ENCODE measurements around the gene COG8. TPM values are rescaled to one million over a fixed set of nuclear protein-coding genes. Genes with fewer than 3 reads are reported as not detected.

COG8 gene
- total and polyA plus RNA-seq, 9 of the 15 experiments (the other 6 are each of a cell fraction or from before 2014, with no cell fraction given) = 3.7 to 42.6 (median 30.1) TPM

DNA sequence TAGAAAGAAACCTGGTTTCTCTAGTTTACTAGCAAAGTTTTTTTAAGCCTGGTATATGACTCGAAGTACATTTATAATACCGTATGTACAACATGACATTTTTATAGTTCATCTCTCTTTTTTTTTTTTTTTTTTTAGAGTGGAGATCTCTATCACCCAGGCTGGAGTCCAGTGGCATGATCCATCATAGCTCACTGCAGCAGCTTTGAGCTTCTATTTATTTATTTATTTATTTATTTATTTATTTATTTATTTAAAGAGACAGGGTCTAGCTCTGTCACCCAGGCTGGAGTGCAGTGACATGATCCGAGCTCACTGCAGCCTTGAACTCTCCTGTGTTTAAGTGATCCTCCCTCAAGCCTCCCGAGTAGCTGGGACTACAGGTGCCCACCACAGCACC is 54.1 kb downstream of the COG8 start (continued):
- TF ChIP-seq, protein P1, sequence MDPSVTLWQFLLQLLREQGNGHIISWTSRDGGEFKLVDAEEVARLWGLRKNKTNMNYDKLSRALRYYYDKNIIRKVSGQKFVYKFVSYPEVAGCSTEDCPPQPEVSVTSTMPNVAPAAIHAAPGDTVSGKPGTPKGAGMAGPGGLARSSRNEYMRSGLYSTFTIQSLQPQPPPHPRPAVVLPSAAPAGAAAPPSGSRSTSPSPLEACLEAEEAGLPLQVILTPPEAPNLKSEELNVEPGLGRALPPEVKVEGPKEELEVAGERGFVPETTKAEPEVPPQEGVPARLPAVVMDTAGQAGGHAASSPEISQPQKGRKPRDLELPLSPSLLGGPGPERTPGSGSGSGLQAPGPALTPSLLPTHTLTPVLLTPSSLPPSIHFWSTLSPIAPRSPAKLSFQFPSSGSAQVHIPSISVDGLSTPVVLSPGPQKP (CRISPR knock-in tag; IDR thresholded peaks at IDR 0.05) = no peak
- no peak for TF ChIP-seq KHSRP (IDR thresholded peaks at IDR 0.05)
- no peak for TF ChIP-seq NELFE (IDR thresholded peaks at IDR 0.05; ENCODE audit: insufficient read depth, insufficient read length)
- TF ChIP-seq ZNF551 (CRISPR knock-in tag; IDR thresholded peaks at IDR 0.05) = no peak

DNA sequence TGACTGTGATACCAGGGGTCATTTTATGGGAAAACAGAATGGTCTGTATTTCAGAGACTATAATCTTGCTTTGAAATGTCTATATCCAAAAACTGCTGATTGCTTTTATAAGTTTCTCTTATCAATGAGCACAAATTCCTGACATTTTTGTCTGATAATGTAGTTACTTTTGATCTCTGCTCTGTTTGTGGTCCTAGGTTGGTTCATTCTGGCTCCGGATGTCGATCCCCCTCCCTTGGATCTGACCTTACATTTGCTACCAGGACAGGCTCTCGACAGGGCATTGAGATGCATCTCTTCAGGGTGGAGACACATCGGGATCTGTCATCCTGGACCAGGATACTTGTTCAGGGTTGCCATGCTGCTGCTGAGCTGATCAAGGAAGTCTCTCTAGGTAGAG is 55.5 kb downstream of the COG8 start:
- 74% methylated on average over 4 of the region's 4 CpGs for WGBS (ENCODE audit: insufficient coverage, low coverage, missing lambda C conversion rate)
- CTCF ChIA-PET (ENCODE audit: low intra/inter-chr PET ratio) = no interaction called here
- Histone ChIP-seq H3K4me1 (replicated peaks in 1 of 2; ENCODE audit: control insufficient read depth in 2 of 2, insufficient read depth in 2 of 2, low read length in 2 of 2) (0 out of 5 replicates have a peak, but pooled peaks cover 0 to 4% of the 10 kb centered on the region in 2 experiments), H3K27ac (ENCODE audit: extremely low read depth, low read depth, low read length) (no peak overlapping the region), H3K27me3 (ENCODE audit: control insufficient read depth in 2 of 2, insufficient read depth in 2 of 2, low read length in 2 of 2) (no peaks in the 10 kb centered on the region), H2AFZ (ENCODE audit: low read depth, low read length) (no peak overlapping the region), H3K9me3 (replicated peaks; ENCODE audit: control insufficient read depth, insufficient read depth, low read depth, low read length) (no peaks in the 10 kb centered on the region), H3K4me2 (ENCODE audit: insufficient read depth, low read length) (no peak overlapping the region), H3K36me3 (ENCODE audit: control insufficient read depth, insufficient read depth, low read length) (peaks cover 14% of the 10 kb centered on the region; the same call in 1 of the 3 replicates), H3K9me1 (ENCODE audit: control insufficient read depth, insufficient read depth, low read length) (no peaks in the 10 kb centered on the region), H4K20me1 (replicated peaks; ENCODE audit: control insufficient read depth, insufficient read depth, low read length) (no peaks in the 10 kb centered on the region), H3K9ac (ENCODE audit: insufficient read depth in 1 of 2, low read depth in 2 of 2, low read length in 2 of 2) (no peak overlapping the region), H3K4me3 (no peak overlapping the region), H3K79me2 (ENCODE audit: control insufficient read depth, insufficient read depth, low read length) (no peaks in the 10 kb centered on the region)
- in situ Hi-C loops (cut with MboI) = no loop called here
- ATAC-seq = no peak
- no peak for FAIRE-seq
- intact Hi-C loops (cut with micrococcal nuclease) = loop anchor here (10.0 kb wide), 2 partner anchors 379 to 759 kb away; no protein-coding TSS in a partner anchor
- POLR2A ChIA-PET = no interaction called here
- DNase-seq (ENCODE audit: extremely low read depth in 1 of 4, low spot score in 3 of 4) = no peak
- no TSS peak for BruUV-seq (replicated peaks)
- TF ChIP-seq CREM (IDR thresholded peaks at IDR 0.05; ENCODE audit: low read depth) (no peak), HSF4 (CRISPR knock-in tag; IDR thresholded peaks at IDR 0.05; ENCODE audit: borderline replicate concordance) (no peak), CAMTA2 (CRISPR knock-in tag; conservative IDR thresholded peaks at IDR 0.05) (no peak), RFX5 (IDR thresholded peaks at IDR 0.05; ENCODE audit: low read depth, low read length) (no peak), TAF15 (IDR thresholded peaks at IDR 0.05; ENCODE audit: low read depth, low read length) (no peak), ILF3 (IDR thresholded peaks at IDR 0.05; ENCODE audit: borderline replicate concordance) (no peak), EP400 (IDR thresholded peaks at IDR 0.05) (no peak), BHLHE40 (IDR thresholded peaks at IDR 0.05; ENCODE audit: low read length) (no peak), ETV1 (tag; conservative IDR thresholded peaks at IDR 0.05; ENCODE audit: low read depth) (no peak), ZNF431 (CRISPR knock-in tag; IDR thresholded peaks at IDR 0.05) (no peak), FOXP1 (CRISPR knock-in tag; IDR thresholded peaks at IDR 0.05) (no peak), NCOA6 (IDR thresholded peaks at IDR 0.05) (no peak), C11orf30 (IDR thresholded peaks at IDR 0.05; ENCODE audit: low read depth) (no peak), XRCC5 (IDR thresholded peaks at IDR 0.05; ENCODE audit: low read depth, low read length) (no peak), PPARD (CRISPR knock-in tag; IDR thresholded peaks at IDR 0.05) (no peak), ZBTB7A (IDR thresholded peaks at IDR 0.05; ENCODE audit: borderline replicate concordance, control insufficient read depth, low read depth, low read length) (no peak)
- TF ChIP-seq, protein P2, sequence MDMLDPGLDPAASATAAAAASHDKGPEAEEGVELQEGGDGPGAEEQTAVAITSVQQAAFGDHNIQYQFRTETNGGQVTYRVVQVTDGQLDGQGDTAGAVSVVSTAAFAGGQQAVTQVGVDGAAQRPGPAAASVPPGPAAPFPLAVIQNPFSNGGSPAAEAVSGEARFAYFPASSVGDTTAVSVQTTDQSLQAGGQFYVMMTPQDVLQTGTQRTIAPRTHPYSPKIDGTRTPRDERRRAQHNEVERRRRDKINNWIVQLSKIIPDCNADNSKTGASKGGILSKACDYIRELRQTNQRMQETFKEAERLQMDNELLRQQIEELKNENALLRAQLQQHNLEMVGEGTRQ (CRISPR knock-in tag; IDR thresholded peaks at IDR 0.05) = no peak
- TF ChIP-seq, protein P3, sequence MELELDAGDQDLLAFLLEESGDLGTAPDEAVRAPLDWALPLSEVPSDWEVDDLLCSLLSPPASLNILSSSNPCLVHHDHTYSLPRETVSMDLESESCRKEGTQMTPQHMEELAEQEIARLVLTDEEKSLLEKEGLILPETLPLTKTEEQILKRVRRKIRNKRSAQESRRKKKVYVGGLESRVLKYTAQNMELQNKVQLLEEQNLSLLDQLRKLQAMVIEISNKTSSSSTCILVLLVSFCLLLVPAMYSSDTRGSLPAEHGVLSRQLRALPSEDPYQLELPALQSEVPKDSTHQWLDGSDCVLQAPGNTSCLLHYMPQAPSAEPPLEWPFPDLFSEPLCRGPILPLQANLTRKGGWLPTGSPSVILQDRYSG (tag; conservative IDR thresholded peaks at IDR 0.05; ENCODE audit: low read depth) = no peak

Measured in K562 (cell line).